Left cardiac atrium (tissue), 4 donors: ENCODE results near the gene IFNG. TPM values are rescaled to one million over a fixed set of nuclear protein-coding genes. Genes with fewer than 3 reads are reported as not detected.
A peak's percentile ranks its signal among the peaks of the same experiment; 100 is the strongest.
"Not testable (repeated sequence)": the region's sequence is repeated elsewhere in the genome, so short reads cannot be mapped to it uniquely, and the experiment has no call there.

Source experiments
- ATAC-seq, 2 donors: fragments of 200-7000 bp; cut with Tn5 transposase; one replicate each; pipeline ENCODE4 v1.9.1; 2020; ENCODE audit warnings: mild to moderate bottlenecking in 2 of 2, moderate library complexity in 2 of 2
- DNase-seq: peaks from one replicate; pipeline ENCODE4 v3.0.0-alpha.2; 2020
- intact Hi-C, 2 donors: fragments of 100-400 bp; cut with DNase I; formaldehyde crosslinking; loops; one replicate each; pipeline versions ENCODE4 v1.14.1 to v1.15.1; 2022 to 2023
- long read RNA-seq: library from polyadenylated mRNA; unstranded; transcript quantifications from one replicate; pipeline ENCODE4 v2.0.0, GENCODE V29; 2021
- total RNA-seq, 2 donors: library from RNA; stranded (reverse); fragmentation: NEBNext Ultra II Directional; extraction: Animal tissue kit (Norgen Biotek cat#: 25700); gene quantifications; one replicate each; pipeline ENCODE4 v1.2.1, GENCODE V29; 2021
- donor health status: DM: no; HTN: yes; CAD: no.
- donor health status: DM: no; HTN: yes; CAD: no; lungs with severe emphysema.
- donor health status: DM: yes; HTN: yes; CAD: no.
- donor health status: Dilated cardiomyopathy.

The IFNG gene
- total RNA-seq = not detected
- long read RNA-seq = 0 reads

DNA sequence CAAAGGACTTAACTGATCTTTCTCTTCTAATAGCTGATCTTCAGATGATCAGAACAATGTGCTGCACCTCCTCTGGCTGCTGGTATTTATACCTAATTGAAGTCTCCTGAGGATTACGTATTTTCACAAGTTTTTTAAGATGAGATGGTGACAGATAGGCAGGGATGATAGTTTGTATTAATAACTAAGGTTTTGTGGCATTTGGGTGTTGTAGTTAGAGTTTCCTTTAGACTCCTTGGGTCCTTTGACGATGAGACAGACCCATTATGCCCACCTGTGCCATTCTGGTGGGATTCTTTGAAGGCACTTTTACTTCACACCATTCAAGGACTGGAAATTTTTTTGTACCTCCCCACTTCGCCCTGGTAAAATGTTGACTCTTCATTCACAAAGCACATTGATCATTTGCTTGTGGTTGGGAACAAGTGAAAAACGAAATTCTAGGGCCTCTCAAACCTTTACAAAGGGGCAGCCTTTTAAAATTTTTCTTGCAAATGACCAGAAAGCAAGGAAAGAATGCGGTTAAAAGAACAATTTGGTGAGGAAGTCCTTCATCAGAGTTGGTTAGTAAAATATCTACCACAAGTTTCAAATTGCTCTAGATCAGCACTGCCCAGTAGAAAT lies at the start of gene IFNG:
IFNG (minus strand) TSS at position 60 of the 624 bp plus-strand sequence. CDS start 125 bp downstream, outside the sequence.
- intact Hi-C loops = no loop called here
- DNase-seq (no peak), ATAC-seq (peak in 1 of 2 donors; percentile 44)

DNA sequence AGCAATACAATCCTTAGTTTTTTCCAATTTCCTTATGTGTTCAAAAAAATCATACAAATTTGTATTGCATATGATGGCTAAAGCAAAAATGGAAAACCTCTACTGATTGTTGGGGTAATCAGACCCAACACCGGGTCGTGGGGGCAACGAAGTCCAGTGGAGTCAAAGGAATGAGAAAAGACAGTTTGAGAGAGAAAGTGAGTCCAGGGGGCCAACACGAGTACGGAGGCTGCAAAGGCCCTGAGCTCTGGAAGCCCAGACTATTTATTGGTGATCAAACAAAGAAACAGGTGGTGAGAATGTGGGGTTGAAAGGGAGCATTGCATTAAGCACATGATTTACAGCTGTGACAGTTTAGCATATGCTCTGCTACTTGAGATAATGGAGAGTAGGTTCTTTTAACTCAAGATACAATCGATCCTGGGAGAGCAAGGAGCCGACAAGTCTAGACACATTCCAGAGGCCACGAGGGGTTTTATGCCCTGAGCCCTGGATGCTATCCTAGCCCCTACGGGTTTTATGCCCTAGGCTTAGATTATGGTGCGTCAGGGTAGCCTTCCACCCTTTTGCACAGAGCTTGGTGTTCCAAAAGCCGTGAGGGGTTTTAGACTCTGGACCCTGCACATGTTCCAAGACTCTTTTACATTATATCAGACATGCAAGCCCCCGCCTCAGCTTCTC lies 49.6 kb upstream of the IFNG start:
- DNase-seq, ATAC-seq, intact Hi-C loops: not testable (repeated sequence)

DNA sequence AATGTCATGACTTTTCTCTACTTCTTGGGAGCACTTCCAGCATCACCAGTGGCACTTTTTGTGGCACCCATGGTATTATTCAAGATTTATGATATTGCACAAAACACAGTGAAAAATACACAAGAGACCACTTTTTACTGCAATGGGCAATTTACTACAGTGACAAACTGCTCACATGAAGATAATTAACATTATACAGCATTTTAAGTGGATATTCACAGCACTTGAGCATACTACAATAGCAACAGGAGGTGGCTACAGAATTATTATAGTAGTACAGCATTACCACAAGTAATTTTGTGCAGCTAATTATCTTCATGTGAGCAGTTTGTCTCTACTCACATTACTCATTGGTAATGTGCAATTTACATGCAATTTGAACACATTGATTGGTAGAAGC lies 47.7 kb upstream of the IFNG start:
- no peak for ATAC-seq
- DNase-seq = no peak
- intact Hi-C loops = no loop called here

DNA sequence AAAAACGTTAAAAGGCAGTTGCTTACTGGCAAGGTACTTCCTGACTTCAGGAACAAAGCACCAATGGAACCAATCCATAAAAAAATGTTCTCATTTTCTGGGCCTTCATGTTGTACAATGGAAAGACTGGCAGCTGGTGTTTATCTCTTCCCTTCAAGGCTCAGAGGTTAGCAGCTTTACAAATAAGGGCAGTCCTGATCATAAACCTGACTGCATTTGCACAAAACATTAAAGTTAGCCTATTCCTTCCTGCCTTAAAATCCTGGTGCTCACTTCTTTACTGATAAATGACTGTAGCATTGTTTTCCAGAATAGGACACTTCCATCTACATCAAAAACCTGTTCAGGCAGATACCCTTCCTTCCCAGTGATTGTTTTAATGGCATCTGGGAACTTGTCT lies 46.9 kb upstream of the IFNG start:
- ATAC-seq (no peak), DNase-seq (no peak)
- intact Hi-C loops = no loop called here

DNA sequence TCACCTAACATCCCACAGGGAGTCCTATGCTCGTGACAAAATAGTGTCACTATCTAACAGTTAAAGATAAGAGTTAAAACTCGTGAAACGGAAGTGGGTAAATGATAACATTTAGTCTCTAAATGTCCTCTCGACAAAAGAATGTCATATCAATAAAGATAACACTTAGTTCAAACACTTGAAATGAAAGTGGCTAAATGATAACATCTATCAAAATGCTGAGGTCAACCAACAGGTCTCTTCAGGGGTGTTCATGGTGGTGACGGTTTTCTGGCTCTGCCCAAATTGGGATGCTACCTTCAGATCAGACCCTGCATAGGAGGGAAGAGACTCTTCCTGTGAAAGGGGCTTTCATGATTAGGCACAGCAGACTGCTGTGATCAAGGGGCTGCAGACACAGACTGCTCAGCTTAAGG lies 43.9 kb upstream of the IFNG start:
- ATAC-seq (no peak), DNase-seq (no peak)
- intact Hi-C loops = no loop called here

DNA sequence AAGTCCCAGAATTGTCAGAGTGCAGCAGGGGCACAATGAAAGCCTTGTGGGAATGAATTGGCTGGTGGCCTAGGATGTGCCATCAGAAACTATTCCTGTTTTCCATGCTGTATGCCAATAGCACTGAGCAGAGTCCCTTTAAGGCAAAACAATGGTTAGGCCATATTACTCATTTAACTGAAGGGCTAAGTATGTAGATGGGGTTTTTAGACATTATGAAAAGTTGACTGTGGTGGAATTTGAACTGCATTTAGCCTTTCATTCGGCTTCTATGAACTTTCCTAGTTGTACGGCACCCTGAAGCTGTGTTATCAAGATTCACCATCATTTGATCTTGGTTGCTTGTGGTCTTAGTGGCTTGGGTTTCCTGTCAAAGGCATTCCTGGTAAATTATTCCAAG lies 41.3 kb upstream of the IFNG start:
- intact Hi-C loops = no loop called here
- ATAC-seq = no peak

DNA sequence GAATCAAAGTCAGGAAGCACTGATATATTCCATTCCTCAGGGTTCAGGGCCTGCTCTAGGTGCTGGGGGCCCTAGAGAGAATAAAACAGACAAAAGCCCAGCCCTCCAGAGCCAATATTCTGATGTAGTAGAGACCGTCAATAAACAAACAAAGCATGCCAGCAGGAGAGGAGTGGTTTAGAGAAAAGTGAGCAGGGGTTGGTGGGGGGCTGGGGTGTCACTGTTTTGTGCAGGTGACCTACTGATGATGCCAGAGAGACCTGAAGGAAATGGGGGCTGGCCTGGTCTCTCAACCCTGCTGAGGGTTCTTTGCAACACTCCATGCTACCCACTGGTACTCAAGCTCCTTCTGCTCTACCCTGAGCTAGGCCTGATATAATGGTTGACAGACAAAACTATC lies 39.6 kb upstream of the IFNG start:
- ATAC-seq (no peak), DNase-seq (no peak)
- intact Hi-C loops = no loop called here

More for the DNA sequence above, 41.3 kb upstream of the IFNG start:
- DNase-seq = no peak

DNA sequence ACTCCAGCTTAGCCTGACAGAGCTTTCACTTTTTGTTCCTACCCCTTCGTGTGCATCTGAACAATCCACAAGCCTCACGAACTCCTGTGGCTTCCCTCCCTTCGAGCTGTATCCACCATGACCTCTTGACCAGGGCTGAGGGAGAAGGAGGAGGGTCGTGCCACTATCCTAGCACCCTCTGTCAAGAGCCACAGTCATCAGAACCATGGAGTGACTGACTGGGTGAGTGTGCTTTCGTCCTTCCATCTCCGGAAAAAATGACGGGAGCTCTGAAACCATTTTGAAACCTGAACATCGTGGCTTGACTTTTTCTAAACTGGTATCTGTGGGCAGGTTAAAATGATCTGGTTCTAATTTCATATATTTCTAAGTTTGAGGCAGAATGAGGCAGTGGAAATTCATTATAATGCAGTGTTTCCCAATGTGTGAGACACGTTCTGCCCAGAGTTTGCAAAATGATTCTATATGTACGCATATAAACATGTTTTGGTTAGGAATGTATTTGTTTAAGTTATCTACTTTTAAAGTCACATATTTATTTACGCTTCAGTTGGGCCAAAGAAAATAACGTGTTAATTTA lies 39.1 kb upstream of the IFNG start:
- ATAC-seq = no peak

DNA sequence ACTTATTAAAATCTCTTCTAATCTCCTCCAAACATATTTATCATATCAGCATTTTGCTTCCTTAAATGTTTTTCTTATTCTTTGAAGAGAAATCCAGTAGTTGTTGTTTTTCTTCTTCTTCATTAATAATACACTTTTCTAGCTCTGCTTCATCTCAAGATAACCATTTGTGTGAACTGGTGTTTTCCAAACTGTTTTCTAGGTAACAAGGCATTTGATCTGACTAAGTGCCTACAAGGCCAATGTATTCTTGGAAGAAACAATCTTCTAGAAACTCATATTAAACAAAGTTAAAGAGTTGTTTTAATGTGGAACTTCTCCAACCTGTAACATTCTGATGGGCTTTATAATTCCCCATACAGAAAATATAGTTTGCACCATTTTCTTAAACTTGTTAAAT lies 30.8 kb upstream of the IFNG start:
- DNase-seq (no peak), ATAC-seq (no peak)
- intact Hi-C loops = no loop called here

More for the DNA sequence above, 39.1 kb upstream of the IFNG start:
- intact Hi-C loops = no loop called here
- no peak for DNase-seq

DNA sequence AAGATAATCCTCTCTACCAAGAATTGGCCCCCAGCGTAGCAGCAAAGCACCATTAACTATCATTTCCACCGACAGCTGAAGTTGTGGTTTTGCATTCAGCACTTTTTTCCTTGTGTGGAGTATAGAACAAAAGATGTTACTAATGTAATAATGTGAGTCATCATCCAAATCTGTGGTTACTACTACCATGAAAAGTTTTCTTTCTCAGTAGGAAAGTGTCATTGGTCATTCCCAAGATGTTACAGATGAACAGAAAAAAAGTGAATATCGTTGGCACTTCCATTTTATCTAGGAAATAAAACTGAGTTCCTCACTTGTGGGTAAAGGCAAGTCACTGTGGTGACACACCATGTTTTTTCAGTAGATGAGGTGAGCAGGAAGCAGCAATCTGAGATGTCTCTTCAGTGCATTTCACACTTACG lies 30.3 kb upstream of the IFNG start:
- DNase-seq (no peak), ATAC-seq (no peak)
- intact Hi-C loops = no loop called here

DNA sequence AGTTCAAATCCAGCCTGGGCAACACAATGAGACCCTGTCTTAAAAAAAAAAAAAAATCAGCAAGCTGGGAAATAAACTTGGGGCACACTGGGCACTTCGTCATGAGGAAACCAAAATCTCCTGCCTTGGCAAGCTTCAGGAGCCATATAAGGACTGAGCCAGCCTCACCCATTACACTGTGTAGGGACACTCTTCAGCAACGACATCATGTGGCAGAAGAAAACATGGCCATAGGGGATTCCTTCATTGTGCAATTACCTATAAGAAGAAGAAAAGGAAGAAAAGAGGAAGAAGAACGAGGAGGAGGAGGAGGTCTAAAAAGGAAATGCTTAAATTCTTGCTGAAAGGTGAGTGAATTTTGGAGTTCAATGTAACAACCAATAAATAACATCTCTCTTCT lies 26.1 kb upstream of the IFNG start:
- intact Hi-C loops = no loop called here
- no peak for ATAC-seq
- DNase-seq = no peak

DNA sequence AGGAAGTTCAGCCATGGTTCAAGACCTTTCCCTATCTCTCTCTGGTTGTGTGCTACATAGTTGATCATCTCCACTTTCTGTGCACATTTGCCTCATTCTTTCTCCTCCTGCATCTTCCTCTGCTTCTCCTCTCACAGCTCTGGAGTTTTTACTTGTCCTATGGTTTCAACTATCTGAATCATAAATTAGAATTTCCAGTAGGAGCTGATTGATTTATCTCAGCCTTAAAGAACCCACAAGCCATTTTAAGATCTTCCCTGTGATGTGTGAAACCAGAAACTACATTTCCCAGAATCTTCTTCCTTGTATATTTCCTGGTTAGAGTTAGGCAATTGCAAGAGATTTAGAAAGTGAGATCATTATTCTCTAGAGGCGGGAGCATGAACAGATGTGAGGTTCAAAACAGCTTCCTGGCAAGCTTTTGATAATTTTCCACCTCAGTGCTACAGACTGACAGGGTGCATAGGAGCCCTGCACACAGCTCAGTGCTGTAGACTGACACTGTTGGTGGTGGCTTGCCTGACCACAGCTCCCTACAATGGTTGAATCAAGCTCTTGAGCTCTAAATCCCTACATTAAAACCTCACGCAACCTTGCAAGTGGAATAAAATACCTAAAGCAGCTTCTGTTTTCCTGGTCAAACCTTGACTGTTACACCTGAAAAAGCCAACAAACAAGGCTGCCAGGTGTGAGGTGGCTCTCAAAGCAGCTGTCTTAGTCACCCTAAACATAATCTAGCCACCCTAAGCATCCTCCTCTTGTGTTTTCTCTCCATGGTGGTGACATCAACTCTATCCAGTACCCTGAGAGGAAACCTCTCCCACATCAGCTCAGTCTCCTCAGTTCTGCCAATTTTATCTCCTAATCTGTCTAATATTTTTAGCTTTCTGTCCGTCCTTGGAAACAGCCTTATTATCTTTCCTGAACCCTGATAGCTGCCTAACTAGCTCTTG lies 21.5 kb upstream of the IFNG start:
- DNase-seq (no peak), ATAC-seq (peak in 1 of 2 donors; percentile 24)
- intact Hi-C loops = no loop called here

DNA sequence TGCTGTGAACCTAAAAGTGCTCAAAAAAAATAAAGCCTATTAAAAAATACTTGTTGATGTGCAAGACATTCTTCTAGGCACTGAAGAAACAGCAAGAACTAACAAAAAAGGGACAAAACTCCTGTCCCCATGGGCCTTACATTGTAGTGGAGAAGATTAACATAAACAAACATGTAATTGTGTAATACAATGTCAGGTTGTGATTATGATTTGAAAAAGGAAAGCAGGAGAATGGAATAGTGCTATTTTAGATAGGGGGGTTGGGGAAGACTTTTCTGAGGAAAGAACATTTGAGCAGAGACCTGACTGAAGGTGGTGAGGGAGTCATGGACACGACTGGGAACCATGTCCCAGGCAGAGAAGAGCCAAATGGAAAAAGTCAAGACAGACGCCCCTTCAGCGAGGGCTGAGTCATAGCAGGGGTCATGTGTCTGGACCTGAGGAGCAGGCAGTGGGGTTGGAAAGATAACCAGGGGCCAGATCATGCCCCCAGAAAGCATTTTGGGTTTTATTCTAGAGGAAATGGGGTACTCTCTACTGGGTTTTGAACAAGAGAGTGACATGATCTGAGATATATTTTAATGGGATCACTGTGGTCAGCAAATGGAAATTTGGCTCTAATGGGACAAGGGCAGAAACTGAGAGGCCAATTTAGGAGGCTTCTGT lies 19.4 kb upstream of the IFNG start:
- DNase-seq (no peak), ATAC-seq (no peak)

DNA sequence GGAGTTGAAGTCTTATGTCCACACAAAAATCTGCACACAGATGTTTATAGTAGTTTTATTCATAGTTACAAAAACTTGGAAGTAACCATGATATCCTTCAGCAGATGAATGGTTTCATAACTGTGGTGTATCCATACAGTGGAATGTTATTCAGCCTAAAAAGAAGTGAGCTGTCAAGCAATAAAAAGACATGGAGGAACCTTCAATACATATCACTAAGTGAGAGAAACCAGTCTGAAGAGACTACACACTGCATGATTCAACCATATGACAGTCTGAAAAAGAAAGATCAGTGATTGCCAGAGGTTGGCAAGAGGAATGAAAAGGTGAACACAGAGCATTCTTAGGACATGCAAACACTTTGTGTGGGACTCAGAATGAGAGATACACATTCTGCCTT lies 18.6 kb upstream of the IFNG start:
- ATAC-seq (no peak), DNase-seq (no peak)
- intact Hi-C loops = no loop called here

More for the DNA sequence above, 19.4 kb upstream of the IFNG start:
- intact Hi-C loops = no loop called here

DNA sequence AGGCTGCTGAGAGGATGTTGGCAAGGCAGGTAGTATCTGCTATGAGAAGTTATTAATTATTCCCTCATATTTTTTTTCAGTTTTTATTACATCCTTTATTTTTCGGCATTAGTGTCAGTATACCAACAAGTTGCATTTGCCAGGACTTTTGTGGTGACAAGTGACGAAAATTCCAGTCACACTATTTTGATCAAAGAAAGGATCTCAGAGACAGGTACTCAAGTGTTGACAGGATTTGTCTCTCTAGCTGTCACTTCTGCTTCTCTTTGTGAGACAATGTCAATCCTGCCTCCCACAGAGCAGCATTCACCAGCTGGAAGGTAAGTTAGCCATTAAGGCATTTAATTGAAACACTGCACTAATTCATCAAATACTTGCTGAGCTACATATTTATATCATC lies 18.0 kb upstream of the IFNG start:
- ATAC-seq = no peak
- DNase-seq = no peak
- intact Hi-C loops = no loop called here

DNA sequence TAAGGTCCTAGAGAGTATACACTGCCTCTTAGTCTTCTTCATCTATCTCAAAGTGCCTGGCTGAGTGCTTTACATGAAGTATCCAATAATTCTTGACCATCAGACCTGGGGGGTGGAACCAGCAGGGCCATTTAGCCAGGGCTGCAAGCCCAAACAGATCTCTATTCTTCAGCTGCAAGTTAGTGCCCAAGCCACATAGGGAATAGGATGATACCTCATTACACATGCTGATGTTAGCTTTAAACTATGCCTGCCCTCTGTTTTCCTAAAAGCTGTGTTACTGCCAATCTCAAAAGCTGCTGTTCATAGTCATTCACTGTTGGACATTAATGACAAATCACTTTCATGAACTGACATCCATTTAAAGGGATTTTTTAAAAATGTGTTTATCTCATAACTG lies 16.7 kb upstream of the IFNG start:
- intact Hi-C loops = no loop called here
- DNase-seq (no peak), ATAC-seq (no peak)

DNA sequence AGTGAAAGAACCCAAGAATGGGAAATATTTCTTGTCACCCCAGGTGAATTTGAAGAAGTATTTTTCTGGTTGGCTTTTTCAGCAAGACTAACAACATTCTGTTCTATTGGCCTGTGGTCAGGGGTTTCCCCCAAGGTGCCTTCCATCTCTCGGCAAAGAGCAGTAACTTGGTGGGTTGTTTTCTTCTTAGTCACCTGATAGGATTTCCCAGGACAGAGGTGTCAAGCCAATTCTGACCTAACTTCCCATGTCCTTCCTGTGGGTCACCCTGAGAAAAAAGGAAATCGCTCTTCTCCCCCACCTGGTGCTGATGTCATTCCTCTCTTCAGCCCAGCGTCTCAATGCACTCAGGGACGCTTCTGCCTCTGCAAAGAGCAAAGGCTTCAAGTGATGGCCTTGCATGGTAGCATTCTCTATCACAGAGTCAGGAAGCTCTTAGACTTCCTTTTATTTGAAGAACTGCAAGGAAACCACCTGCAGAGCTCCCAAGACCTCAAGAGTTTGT lies 16.1 kb upstream of the IFNG start:
- intact Hi-C loops = no loop called here
- no peak for ATAC-seq

DNA sequence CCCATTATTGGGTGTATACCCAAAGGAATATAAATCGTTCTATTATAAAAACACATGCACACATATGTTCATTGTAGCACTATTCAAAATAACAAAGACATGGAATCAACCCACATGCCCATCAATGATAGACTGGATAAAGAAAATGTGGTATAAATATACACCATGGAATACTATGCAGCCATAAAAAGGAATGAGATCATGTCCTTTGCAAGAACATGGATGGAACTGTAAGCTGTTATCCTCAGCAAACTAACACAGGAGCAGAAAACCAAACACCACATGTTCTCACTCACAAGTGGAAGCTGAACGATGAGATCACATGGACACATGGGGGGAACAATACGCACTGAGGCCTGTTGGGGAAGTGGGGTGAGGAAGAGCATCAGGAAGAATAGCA lies 15.2 kb upstream of the IFNG start:
- intact Hi-C loops, ATAC-seq, DNase-seq: not testable (repeated sequence)

More for the DNA sequence above, 16.1 kb upstream of the IFNG start:
- no peak for DNase-seq

DNA sequence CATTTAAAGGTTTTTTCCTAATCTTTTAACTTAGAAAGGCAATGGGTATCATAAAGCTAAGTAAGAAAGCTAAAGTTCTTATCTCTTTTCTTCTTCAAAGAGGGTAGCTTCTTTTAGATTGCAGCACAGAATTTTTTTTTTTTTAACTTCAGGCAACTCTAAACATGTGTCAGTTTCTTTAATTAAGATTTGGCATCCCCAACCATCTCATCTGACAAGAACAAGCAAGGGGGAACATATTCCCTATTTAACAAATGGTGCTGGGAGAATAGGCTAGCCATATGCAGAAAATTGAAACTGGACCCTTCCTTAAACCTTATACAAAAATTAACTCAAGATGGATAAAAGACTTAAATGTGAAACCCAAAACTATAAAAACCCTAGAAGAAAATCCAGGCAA lies 14.3 kb upstream of the IFNG start:
- no peak for DNase-seq
- ATAC-seq = no peak
- intact Hi-C loops = no loop called here
